ENCODE results near the gene TBXAS1.

- TF ChIP-seq, protein P1, sequence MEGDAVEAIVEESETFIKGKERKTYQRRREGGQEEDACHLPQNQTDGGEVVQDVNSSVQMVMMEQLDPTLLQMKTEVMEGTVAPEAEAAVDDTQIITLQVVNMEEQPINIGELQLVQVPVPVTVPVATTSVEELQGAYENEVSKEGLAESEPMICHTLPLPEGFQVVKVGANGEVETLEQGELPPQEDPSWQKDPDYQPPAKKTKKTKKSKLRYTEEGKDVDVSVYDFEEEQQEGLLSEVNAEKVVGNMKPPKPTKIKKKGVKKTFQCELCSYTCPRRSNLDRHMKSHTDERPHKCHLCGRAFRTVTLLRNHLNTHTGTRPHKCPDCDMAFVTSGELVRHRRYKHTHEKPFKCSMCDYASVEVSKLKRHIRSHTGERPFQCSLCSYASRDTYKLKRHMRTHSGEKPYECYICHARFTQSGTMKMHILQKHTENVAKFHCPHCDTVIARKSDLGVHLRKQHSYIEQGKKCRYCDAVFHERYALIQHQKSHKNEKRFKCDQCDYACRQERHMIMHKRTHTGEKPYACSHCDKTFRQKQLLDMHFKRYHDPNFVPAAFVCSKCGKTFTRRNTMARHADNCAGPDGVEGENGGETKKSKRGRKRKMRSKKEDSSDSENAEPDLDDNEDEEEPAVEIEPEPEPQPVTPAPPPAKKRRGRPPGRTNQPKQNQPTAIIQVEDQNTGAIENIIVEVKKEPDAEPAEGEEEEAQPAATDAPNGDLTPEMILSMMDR (conservative IDR thresholded peaks at IDR 0.05) = no peak
- no peak for TF ChIP-seq ZFX (IDR thresholded peaks at IDR 0.05)
These were observed 45.2 kb upstream of the TBXAS1 start for GRCh38 chr7:139783647-139784385.
